AG04449 (cell line): ENCODE results near the gene GTF3A.

Experiments used
- CTCF ChIA-PET: fragments of 350-600 bp; formaldehyde crosslinking; extraction: SDS; loops from one replicate; lab custom pipeline; 2021; ENCODE audit warnings: antibody characterized with exemption; lab: Yijun Ruan, JAX
- POLR2A ChIA-PET: fragments of 400-600, 350-600 bp; formaldehyde crosslinking; extraction: SDS; loops from one replicate; lab custom pipeline; 2020; ENCODE audit warnings: antibody characterized with exemption, inconsistent platforms; lab: Yijun Ruan, JAX
- DNase-seq: peaks from one replicate; pipeline ENCODE4 v3.0.0-alpha.2; 2010; ENCODE audit warnings: low read depth, low spot score
- H3K4me3 ChIP-seq: 2 replicates; pipeline ENCODE4 v1.5.1; 2011; ENCODE audit warnings: low read depth, mild to moderate bottlenecking, control low read depth, low read length
- CTCF ChIP-seq: IDR thresholded peaks from one replicate; pipeline ENCODE4 v1.5.1; 2011; ENCODE audit warnings: mild to moderate bottlenecking, moderate library complexity, low read length, control low read depth, inconsistent platforms; ENCODE audit not compliant: insufficient read depth; ENCODE audit errors: missing control alignments

Gene GTF3A

GRCh38 chr13:27472441-27472840 lies 48.0 kb downstream of the GTF3A start:
- DNase-seq, result no peak
- ChIA-PET CTCF (interaction anchor here (1.2 kb wide), 1 partner anchor 110 kb away, joined by 3 read pairs; no protein-coding TSS in a partner anchor), POLR2A (no interaction called here)
- TF ChIP-seq CTCF, result no peak
- no peak overlapping the region for H3K4me3 ChIP-seq

GRCh38 chr13:27472941-27473340 lies 48.5 kb downstream of the GTF3A start:
- no peak for TF ChIP-seq CTCF
- ChIA-PET CTCF (interaction anchor here (1.2 kb wide), 1 partner anchor 111 kb away, joined by 3 read pairs; no protein-coding TSS in a partner anchor), POLR2A (no interaction called here)
- DNase-seq, result no peak
- no peak overlapping the region for H3K4me3 ChIP-seq

- POLR2A ChIA-PET, result no interaction called here
- CTCF ChIA-PET, result no interaction called here
- H3K4me3 ChIP-seq, result no peak overlapping the region
- DNase-seq, result no peak
- TF ChIP-seq CTCF, result no peak
Measured at GRCh38 chr13:27474751-27475268, 50.4 kb downstream of the GTF3A start.

GRCh38 chr13:27476943-27477703 lies 52.7 kb downstream of the GTF3A start:
- no peak overlapping the region for H3K4me3 ChIP-seq
- no peak for TF ChIP-seq CTCF
- ChIA-PET POLR2A (no interaction called here), CTCF (no interaction called here)
- DNase-seq, result no peak

- POLR2A ChIA-PET, result no interaction called here
- TF ChIP-seq CTCF, result peak; percentile 66
- CTCF ChIA-PET, result interaction anchor here (1.1 kb wide), 1 partner anchor 345 kb away, joined by 3 read pairs; no protein-coding TSS in a partner anchor
- no peak for DNase-seq
- no peak overlapping the region for H3K4me3 ChIP-seq
Measured at GRCh38 chr13:27481766-27482165, 57.3 kb downstream of the GTF3A start.

- H3K4me3 ChIP-seq, result no peak overlapping the region
- ChIA-PET CTCF (no interaction called here), POLR2A (no interaction called here)
- TF ChIP-seq CTCF, result no peak
- no peak for DNase-seq
Measured at GRCh38 chr13:27482983-27483382, 58.6 kb downstream of the GTF3A start.
